Hepatocyte (in vitro differentiated cells): ENCODE data around the gene GEMIN4.

Experiments
- EZH2 ChIP-seq: fragments of 200-600 bp; sonication (generic); IDR thresholded peaks from 2 replicates; pipeline ENCODE4 v1.6.1; 2016; ENCODE audit warnings: antibody characterized with exemption, mild to moderate bottlenecking, borderline replicate concordance
- EZH2phosphoT487 ChIP-seq: fragments of 200-600 bp; sonication (generic); IDR thresholded peaks from one replicate; pipeline ENCODE4 v1.6.1; 2018; ENCODE audit warnings: antibody characterized with exemption, mild to moderate bottlenecking, low read depth, moderate library complexity; ENCODE audit not compliant: unreplicated experiment, severe bottlenecking
- TF ChIP-seq, protein P1 (sequence below): fragments of 200-600 bp; sonication (generic); IDR thresholded peaks from 2 replicates; pipeline ENCODE4 v1.5.1; 2016; ENCODE audit warnings: antibody characterized with exemption, mild to moderate bottlenecking; ENCODE audit not compliant: poor library complexity

GRCh38 chr17:778096-778495, 26.0 kb upstream of the GEMIN4 start:
- TF ChIP-seq, protein P1, sequence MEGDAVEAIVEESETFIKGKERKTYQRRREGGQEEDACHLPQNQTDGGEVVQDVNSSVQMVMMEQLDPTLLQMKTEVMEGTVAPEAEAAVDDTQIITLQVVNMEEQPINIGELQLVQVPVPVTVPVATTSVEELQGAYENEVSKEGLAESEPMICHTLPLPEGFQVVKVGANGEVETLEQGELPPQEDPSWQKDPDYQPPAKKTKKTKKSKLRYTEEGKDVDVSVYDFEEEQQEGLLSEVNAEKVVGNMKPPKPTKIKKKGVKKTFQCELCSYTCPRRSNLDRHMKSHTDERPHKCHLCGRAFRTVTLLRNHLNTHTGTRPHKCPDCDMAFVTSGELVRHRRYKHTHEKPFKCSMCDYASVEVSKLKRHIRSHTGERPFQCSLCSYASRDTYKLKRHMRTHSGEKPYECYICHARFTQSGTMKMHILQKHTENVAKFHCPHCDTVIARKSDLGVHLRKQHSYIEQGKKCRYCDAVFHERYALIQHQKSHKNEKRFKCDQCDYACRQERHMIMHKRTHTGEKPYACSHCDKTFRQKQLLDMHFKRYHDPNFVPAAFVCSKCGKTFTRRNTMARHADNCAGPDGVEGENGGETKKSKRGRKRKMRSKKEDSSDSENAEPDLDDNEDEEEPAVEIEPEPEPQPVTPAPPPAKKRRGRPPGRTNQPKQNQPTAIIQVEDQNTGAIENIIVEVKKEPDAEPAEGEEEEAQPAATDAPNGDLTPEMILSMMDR: no peak
- no peak for TF ChIP-seq EZH2phosphoT487
- no peak for TF ChIP-seq EZH2
